Panc1 (cell line): ENCODE data around the gene KIAA0232. TPM values are rescaled to one million over a fixed set of nuclear protein-coding genes. Genes with fewer than 3 reads are reported as not detected.

Experiments
- ATAC-seq: fragments of 200-7000 bp; cut with Tn5 transposase; 2 replicates; pipeline ENCODE4 v1.9.1; 2020; ENCODE audit warnings: mild to moderate bottlenecking, moderate library complexity
- BruUV-seq: library from RNA; stranded (reverse); fragments of 400-500 nt; replicated peaks from 2 replicates; lab custom pipeline; 2021; lab: Mats Ljungman, UMichigan
- CTCF ChIA-PET: fragments of 300-600 bp; sonication (Branson Sonifier 250); formaldehyde crosslinking; loops from one replicate; lab custom pipeline; 2022; ENCODE audit warnings: antibody characterized with exemption; lab: Charles Lee
- POLR2A ChIA-PET: fragments of 300-600 bp; sonication (Branson Sonifier 250); formaldehyde crosslinking; loops from one replicate; lab custom pipeline; 2022; ENCODE audit warnings: antibody characterized with exemption; lab: Charles Lee
- DNase-seq: peaks from one replicate; pipeline ENCODE4 v3.0.0-alpha.2; 2010; ENCODE audit warnings: low read depth, low spot score
- H3K27ac ChIP-seq: 2 replicates; pipeline ENCODE4 v1.5.1; 2011; ENCODE audit warnings: mild to moderate bottlenecking, low read length, inconsistent platforms
- H3K27me3 ChIP-seq: fragments of 200-500 bp; sonication (Bioruptor generic); 2 replicates; pipeline ENCODE4 v1.6.0; 2014; ENCODE audit warnings: low read length, inconsistent platforms; ENCODE audit not compliant: control insufficient read depth, insufficient read depth
- H3K36me3 ChIP-seq: fragments of 200-500 bp; sonication (Bioruptor generic); 2 replicates; pipeline ENCODE4 v1.5.1; 2014; ENCODE audit warnings: inconsistent platforms, mild to moderate bottlenecking, low read length, moderate library complexity; ENCODE audit not compliant: control insufficient read depth, insufficient read depth
- H3K4me1 ChIP-seq: 2 replicates; pipeline ENCODE4 v1.5.1; 2011; ENCODE audit warnings: inconsistent platforms, mild to moderate bottlenecking, low read length, moderate library complexity; ENCODE audit not compliant: control insufficient read depth, insufficient read depth
- H3K4me3 ChIP-seq, 2 experiments: 2 replicates each; pipeline ENCODE4 v1.5.1; 2011 to 2012; ENCODE audit warnings: low read depth in 2 of 2, low read length in 2 of 2, mild to moderate bottlenecking in 2 of 2, inconsistent platforms in 1 of 2, moderate library complexity in 1 of 2
- H3K9me3 ChIP-seq: fragments of 200-500 bp; sonication (Bioruptor generic); 2 replicates; pipeline ENCODE4 v1.5.1; 2014; ENCODE audit warnings: low read depth, mild to moderate bottlenecking, inconsistent platforms, low read length, moderate library complexity; ENCODE audit not compliant: control insufficient read depth, insufficient read depth
- CTCF ChIP-seq: fragments of 450-650 bp; IDR thresholded peaks from 2 replicates; pipeline ENCODE4 v1.5.1; 2017; ENCODE audit warnings: mild to moderate bottlenecking
- POLR2AphosphoS5 ChIP-seq: IDR thresholded peaks from 2 replicates; pipeline ENCODE4 v1.6.1; 2012; ENCODE audit warnings: mild to moderate bottlenecking, low read depth, low read length, moderate library complexity
- REST ChIP-seq, 2 experiments: IDR thresholded peaks; 2 replicates each; pipeline ENCODE4 v1.6.1; 2011 to 2012; ENCODE audit warnings: low read depth in 2 of 2, control low read depth in 1 of 2, low read length in 1 of 2, mild to moderate bottlenecking in 1 of 2, moderate library complexity in 1 of 2; ENCODE audit not compliant: insufficient read depth in 1 of 2
- SIN3A ChIP-seq: IDR thresholded peaks from 2 replicates; pipeline ENCODE4 v1.6.1; 2012; ENCODE audit warnings: low read depth, mild to moderate bottlenecking, low read length, moderate library complexity, borderline replicate concordance; ENCODE audit not compliant: insufficient read depth
- TCF7L2 ChIP-seq: IDR thresholded peaks from 2 replicates; pipeline ENCODE4 v1.6.1; 2011; ENCODE audit warnings: mild to moderate bottlenecking, low read depth, low read length, inconsistent platforms
- in situ Hi-C: cut with HindIII; loops from 2 replicates; pipeline ENCODE4 v1.10.0; 2016; ENCODE audit warnings: low sequenced_read_pairs, low pct_unique_long_range_greater_than_20kb
- intact Hi-C: fragments of 100-400 bp; cut with micrococcal nuclease; formaldehyde crosslinking; loops from one replicate; pipeline ENCODE4 v1.10.0; 2022; ENCODE audit not compliant: unreplicated experiment
- total RNA-seq: library from RNA; stranded (reverse); gene quantifications from one replicate; pipeline ENCODE4 v1.2.1, GENCODE V29; 2021; ENCODE audit not compliant: unreplicated experiment

Gene KIAA0232
- total RNA-seq, 1 experiment from 2014 or later = 20.2 TPM

GRCh38 chr4:6802025-6802424, 19.5 kb downstream of the KIAA0232 start:
- POLR2A ChIA-PET = no interaction called here
- in situ Hi-C loops = no loop called here
- no peak overlapping the region for H3K27ac ChIP-seq
- H3K4me1 ChIP-seq = no peaks in the 10 kb centered on the region
- H3K27me3 ChIP-seq = no peaks in the 10 kb centered on the region
- no peak overlapping the region for H3K4me3 ChIP-seq
- no peak for TF ChIP-seq CTCF
- no peak for TF ChIP-seq SIN3A
- TF ChIP-seq TCF7L2 = no peak
- no peak for TF ChIP-seq REST (IDR thresholded peaks at IDR 0.05; ENCODE audit: insufficient read depth in 1 of 2, low read depth in 2 of 2, low read length in 1 of 2)
- TF ChIP-seq POLR2AphosphoS5 = no peak
- ATAC-seq = no peak
- intact Hi-C loops = no loop called here
- no peaks in the 10 kb centered on the region for H3K36me3 ChIP-seq
- CTCF ChIA-PET = no interaction called here
- no peaks in the 10 kb centered on the region for H3K9me3 ChIP-seq
- no TSS peak for BruUV-seq
- DNase-seq = no peak

GRCh38 chr4:6802626-6803025, 20.1 kb downstream of the KIAA0232 start:
- no peak for ATAC-seq
- in situ Hi-C loops = no loop called here
- ChIA-PET CTCF (no interaction called here), POLR2A (no interaction called here)
- H3K9me3 ChIP-seq = no peaks in the 10 kb centered on the region
- no peaks in the 10 kb centered on the region for H3K27me3 ChIP-seq
- no TSS peak for BruUV-seq
- intact Hi-C loops = no loop called here
- no peaks in the 10 kb centered on the region for H3K4me1 ChIP-seq
- no peak for DNase-seq
- H3K27ac ChIP-seq = no peak overlapping the region
- TF ChIP-seq CTCF = no peak
- TF ChIP-seq TCF7L2 = no peak
- no peak for TF ChIP-seq REST (IDR thresholded peaks at IDR 0.05; ENCODE audit: insufficient read depth in 1 of 2, low read depth in 2 of 2, low read length in 1 of 2)
- TF ChIP-seq SIN3A = no peak
- TF ChIP-seq POLR2AphosphoS5 = no peak
- no peaks in the 10 kb centered on the region for H3K36me3 ChIP-seq
- H3K4me3 ChIP-seq = no peak overlapping the region
